A549 treated with DMSO at 1 μM for 4 hours (cell line): ENCODE results near the gene SDK2. TPM values are rescaled to one million over a fixed set of nuclear protein-coding genes. Genes with fewer than 3 reads are reported as not detected.

Experiments used
- total RNA-seq: library from RNA; stranded (reverse); fragments of 200-300 nt; extraction: Qiagen RNA extraction; gene quantifications from 5 replicates; pipeline ENCODE4 v1.2.3, GENCODE V29; 2022; ENCODE audit warnings: low read depth

Gene SDK2
- 0.30 to 0.56 TPM (median 0.45 TPM) in 5 replicates for total RNA-seq

DNA sequence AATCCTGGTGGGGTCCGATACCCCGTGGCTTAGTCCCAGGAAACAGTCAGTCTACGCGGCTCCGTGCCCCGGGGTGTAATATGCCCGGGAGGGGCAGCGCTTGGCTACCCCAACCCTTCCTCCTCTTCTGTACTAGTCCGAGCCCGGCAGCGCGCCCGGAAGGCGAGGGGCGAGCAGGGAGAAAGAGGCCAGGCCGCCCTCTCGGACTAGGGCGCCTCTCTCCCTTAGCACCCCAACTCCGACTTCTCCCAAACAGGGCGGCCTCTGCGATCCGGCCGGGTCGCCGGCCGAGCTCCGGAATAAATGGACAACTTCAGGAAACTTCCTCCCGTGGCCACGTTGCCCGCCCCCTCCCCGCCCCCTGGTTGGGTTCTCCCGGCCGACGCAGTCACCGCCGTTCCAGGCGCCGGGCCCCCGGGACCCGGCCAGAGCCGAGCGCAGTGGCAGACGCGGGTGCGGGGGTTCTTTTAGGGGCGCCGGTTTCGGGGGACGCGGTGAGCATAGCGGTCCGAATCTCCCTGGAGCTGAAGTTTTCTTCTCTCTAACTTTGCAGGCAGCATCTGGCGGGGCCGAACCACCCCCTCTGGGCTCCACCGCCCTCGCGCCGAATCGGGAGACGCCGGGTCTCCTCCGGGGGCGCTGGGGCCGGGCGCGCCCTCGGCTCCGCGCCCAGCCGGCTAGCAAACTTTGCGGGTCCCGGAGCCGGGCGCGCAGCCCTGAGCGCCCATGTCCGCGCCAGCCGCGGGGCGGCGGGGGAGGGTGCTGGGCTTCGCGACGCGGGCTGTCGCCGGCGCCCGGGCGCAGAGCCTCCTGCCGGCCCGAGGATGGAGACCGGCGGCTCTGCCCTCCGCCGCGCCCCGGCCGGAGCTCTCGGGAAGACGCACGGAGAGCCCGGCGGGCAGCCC, at the start of gene SDK2:
SDK2 (minus strand) TSS at position 301 of the 905 bp plus-strand sequence. CDS start 357 bp downstream, outside the sequence.

DNA sequence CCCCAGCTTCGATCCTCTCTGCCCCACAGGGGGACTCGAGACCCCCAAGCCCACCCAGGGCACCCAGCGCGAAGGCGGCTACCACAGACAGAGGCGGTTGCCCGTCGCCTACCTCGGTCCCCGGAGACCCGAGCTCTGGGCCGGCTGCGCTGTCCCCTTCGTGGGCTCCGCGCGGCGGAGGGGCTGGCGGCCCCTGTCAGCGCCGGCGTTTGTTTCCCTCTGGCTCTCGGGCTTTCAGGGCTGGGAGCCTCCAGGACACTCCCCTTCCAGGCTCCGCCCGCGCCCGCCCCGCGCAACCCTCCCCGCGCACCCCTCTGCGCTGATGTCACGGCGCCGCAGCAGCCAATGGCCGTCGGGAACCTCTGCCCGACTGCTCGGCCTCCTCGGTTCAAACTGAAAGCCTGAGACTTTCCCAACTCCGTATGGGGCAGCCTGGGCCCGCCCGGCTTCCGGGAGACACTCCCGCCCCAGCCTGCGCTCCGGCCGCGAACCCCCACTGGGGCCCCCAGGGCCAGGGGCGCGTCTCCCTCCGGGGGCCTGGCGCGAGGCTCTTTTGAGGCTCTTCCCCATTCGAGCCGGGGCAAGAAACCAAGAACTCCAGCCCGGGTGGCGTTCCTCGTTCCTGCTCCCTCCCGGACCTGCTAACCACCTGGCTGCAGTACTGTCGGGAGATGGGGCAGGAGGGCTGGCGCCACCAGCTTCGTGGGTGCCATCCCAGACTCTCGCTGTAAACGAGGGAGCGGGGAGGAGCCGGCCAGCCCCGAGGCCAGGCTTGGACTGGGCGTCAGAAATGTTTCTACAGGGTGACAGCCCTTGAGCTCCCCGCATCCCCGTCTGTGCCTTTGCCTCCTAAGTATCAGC, 332.2 kb downstream of the SDK2 start, which contains the start of gene CDC42EP4:
CDC42EP4 (minus strand) TSS at position 221 of the 861 bp plus-strand sequence. CDS start 25,501 bp downstream, outside the sequence.

